Skeletal muscle cell (primary cell): Measurements from ENCODE around the gene SPI1.
"Not testable (repeated sequence)": the region's sequence is repeated elsewhere in the genome, so short reads cannot be mapped to it uniquely, and the experiment has no call there.

ENCODE experiments used
- DNase-seq: peaks from one replicate; pipeline ENCODE4 v3.0.0-alpha.2; 2010; ENCODE audit warnings: low read depth
- H3K4me3 ChIP-seq: 2 replicates; pipeline ENCODE4 v1.5.1; 2011; ENCODE audit warnings: low read depth, mild to moderate bottlenecking, control low read depth, low read length, moderate library complexity

The SPI1 gene

DNA sequence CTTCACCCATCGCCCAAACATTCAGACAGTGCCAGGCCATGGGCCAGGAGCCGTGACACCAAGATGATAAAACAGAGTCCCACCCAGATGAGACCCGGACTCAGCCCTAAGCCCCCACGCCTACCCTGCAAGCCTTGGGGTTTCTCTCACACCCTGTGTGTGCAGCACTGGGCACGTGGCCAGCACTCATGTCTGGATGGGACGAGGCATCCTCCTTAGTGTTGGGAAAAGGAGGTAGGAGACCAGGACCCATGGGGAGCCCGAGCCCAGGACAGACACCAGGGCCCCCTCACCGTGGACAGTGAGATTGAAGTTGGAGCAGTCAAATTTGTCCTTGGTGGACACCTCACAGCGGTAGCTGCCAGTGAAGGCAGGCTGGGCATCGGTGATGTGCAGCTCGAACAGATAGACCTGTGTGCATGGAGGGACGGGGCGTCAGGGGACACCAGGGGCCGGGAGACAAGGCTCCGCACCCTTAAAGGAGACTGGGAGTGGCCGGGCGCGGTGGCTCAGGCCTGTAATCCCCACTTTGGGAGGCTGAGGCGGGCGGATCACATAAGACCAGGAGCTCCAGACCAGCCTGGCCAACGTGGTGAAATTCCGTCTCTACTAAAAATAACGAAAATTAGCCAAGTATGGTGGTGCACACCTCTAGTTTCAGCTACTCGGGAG, 30.1 kb downstream of the SPI1 start:
- H3K4me3 ChIP-seq = no peak overlapping the region
- DNase-seq = no peak

DNA sequence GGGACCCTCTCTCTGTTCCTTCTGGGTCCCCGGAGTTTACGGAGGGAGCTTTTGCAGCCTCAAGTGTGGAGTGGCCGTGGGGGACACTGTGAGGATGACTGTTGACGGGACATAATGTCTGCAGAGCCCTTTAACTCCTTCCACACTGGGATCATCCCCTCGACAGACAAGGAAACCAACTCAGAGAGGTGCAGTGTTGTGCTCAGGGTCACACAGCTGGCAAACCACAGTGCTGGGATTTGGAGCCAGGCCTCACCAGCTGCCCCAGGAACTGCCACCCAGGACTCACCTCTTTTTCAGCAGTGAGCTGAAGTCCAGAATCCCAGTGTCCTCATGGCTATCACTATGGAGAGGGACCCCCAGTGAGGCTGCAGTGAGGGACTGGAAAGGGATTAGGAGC, 31.2 kb downstream of the SPI1 start:
- H3K4me3 ChIP-seq = no peak overlapping the region
- no peak for DNase-seq

DNA sequence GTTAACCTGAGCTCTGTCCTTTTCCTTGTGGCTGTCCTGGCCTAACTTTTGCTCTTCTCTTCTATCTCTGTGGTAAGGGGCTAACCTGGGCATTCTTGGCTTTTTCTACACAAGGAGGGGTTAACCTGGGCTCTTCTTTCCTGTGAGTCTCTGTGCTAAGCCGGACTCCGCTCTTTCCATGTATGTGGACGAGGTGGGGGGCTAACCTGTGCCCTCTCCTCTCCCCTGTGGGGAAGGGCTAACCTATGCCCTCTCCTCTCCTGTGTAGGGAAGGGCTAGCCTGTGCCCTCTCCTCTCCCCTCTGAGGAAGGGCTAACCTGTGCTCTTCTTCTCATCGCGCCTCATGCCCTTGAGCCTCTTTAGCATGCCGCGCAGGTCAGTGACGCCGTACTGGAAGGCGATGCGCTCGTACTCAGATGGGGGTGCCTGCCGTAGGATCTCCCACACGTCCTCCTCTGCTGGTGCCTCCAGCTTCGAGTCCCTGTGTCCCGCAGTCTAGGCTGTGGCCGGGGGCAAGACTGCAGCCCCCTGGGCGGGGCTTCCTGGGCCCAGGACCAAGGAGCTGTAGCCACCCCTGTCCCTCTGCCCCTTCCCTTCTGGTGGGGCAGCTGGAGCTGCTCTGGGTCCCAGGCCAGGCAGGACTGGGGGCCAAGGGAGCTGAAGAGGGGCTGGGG, 32.3 kb downstream of the SPI1 start:
- no peak overlapping the region for H3K4me3 ChIP-seq
- no peak for DNase-seq

GRCh38 chr11:47342854-47343253, 35.5 kb downstream of the SPI1 start:
- H3K4me3 ChIP-seq = no peak overlapping the region
- DNase-seq = no peak

- DNase-seq = no peak
- no peak overlapping the region for H3K4me3 ChIP-seq
Measured at GRCh38 chr11:47342036-47342803, 36.1 kb downstream of the SPI1 start.

GRCh38 chr11:47340980-47341775, 37.2 kb downstream of the SPI1 start:
- no peak for DNase-seq
- no peak overlapping the region for H3K4me3 ChIP-seq

DNA sequence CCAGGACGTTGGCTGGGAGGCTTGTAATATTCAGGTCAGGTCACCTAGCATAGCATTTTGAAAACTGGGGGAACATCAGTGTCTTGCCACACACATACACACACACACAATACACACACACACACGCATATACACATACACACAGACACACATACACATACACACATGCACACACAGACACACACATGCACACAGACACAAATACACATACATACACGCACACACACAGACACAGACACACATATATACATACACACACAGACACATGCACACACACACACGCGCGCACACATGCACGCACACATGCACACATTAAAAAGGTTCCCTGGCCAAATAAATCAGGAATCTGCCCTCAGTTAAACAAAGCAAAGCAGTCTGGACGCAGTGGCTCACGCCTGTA, 38.3 kb downstream of the SPI1 start:
- no peak for DNase-seq
- H3K4me3 ChIP-seq = no peak overlapping the region

DNA sequence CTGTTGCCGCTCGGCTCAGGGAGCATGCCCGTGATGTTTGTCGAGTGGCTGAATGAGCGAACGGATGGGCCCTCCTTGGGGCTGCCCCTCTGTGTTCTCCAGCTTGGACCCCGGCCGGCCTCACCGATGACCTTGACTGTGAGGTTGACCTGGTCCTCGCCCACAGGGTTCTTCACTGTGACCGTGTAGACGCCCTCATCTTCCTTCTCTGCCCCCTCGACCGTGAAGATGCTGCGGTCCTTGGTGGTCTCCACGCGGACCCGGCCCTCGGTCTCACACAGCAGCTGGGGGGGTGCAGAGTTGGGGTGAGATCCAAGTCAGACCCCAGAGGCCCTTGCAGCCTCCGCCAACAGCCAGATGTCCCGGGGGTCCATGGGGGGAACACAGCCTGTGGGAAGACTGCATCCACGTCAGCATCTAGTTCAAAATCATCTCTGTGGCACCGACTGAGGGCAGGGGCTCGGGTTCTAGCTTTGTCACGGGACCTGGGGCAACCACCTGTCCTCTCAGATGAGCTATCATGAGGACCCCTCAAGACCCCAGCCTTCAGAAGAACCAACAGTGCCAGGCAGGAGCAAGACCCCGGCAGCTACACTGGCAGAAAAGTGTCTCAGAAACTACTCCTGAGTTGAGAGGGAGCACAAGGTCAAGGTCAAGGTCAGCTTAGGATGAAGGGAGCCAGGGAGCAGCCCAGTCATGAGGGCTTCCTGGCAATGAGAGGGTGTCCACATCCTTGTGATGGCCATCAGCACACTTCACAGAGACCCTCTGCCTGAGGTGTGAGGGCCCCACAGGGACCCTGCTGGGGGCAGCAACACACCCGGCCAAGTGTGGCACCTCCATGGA, 39.7 kb downstream of the SPI1 start:
- DNase-seq = no peak
- no peak overlapping the region for H3K4me3 ChIP-seq

- no peak overlapping the region for H3K4me3 ChIP-seq
- DNase-seq = no peak
Measured at GRCh38 chr11:47337229-47337924, 41.0 kb downstream of the SPI1 start.

DNA sequence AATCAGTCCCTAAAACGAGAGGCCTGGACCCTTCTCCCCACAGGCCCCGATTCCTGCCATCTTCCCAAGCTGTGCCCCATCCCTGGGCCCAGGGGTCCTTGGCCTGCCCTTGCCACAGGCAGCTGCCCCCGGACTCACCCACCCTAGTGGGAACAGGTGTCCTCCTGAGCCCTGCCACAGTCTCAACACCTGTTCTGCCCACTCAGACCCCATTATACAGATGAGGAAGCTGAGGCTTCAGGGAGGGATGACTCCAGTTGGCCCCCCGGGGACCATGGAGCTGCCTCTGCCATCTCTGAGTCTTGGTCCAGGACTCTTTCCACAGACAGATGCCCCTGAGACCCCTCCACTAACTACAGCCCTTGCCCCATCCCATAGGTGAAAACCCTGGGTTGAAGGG, 41.8 kb downstream of the SPI1 start:
- H3K4me3 ChIP-seq = no peak overlapping the region
- no peak for DNase-seq

- DNase-seq = no peak
- H3K4me3 ChIP-seq = no peak overlapping the region
Measured at GRCh38 chr11:47335733-47336132, 42.6 kb downstream of the SPI1 start.

DNA sequence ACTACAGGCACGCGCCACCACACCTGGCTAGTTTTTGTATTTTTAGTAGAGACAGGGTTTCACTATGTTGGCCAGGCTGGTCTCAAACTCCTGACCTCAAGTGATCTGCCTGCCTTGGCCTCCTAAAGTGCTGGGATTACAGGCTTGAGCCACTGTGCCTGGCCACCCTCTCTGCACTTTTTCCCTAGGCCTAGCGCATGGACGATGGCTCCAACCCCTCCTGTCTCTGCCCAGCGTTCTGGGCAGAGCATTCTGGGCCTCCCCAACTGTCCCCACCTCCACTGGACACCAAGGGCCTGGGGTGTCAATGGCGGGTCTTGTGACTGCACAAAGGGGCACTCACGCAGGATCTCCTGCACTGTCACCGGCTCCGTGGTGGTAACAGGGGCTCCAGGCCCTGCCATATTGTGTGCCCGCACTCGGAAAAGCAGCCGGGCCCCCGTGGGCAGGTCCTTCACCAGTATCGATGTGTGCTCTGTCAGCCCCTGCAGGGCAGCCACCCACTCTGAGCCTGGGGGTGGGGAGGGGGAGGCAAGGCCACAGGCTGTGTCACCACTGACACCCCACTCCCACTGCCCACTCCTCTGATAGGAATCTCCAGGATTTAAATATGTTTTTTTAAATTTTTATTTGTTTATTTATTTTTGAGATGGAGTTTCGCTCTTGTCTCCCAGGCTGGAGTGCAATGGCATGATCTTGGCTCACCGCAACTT, 43.5 kb downstream of the SPI1 start:
- not testable (repeated sequence) for DNase-seq, H3K4me3 ChIP-seq

- DNase-seq = no peak
- H3K4me3 ChIP-seq = no peak overlapping the region
Measured at GRCh38 chr11:47333886-47334443, 44.4 kb downstream of the SPI1 start.

- no peak for DNase-seq
- no peak overlapping the region for H3K4me3 ChIP-seq
Measured at GRCh38 chr11:47333526-47333845, 44.9 kb downstream of the SPI1 start.

- no peak overlapping the region for H3K4me3 ChIP-seq
- no peak for DNase-seq
Measured at GRCh38 chr11:47332791-47333525, 45.4 kb downstream of the SPI1 start.

- no peak for DNase-seq
- no peak overlapping the region for H3K4me3 ChIP-seq
Measured at GRCh38 chr11:47332303-47332711, 46.0 kb downstream of the SPI1 start.
